GM18519 (cell line): ENCODE results near the gene GFER.

Experiments
- ATAC-seq: cut with Tn5 transposase; IDR thresholded peaks from one replicate; pipeline ENCODE4 v1.9.1; 2021; ENCODE audit warnings: mild to moderate bottlenecking, moderate library complexity; ENCODE audit not compliant: unreplicated experiment, low FRiP score

Gene GFER

DNA sequence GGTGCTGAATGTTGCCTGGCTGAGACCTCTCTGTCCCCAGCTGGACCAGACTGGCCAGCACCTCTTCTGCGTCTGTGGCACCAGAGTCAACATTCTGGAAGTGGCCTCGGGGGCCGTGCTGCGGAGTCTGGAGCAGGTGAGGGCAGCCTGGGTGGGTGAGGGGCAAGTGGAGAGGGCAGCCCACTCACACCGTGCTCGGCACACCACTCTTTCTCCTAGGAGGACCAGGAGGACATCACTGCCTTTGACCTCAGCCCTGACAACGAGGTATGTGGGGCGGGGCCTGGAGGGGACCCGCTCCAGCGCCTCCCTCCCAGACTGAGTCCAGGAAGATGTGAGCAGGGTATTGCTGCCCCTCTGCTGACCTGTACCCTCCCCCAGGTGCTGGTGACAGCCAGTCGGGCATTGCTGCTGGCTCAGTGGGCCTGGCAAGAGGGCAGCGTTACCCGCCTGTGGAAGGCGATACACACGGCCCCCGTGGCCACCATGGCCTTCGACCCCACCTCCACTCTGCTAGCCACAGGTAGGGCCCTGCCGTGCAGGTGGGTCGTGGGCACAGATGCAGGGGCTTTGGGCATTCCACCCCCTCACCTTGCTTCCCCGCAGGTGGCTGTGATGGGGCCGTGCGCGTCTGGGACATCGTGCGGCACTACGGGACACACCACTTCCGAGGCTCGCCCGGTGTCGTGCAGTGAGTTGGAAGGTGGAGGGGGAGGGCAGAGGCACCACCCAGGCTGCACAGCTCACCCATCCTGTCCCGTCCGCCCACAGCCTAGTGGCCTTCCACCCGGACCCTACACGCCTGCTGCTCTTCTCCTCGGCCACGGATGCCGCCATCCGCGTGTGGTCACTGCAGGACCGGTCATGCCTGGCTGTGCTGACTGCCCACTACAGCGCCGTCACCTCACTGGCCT lies 9.6 kb upstream of the GFER start:
- ATAC-seq = no peak

GRCh38 chr16:1975432-1976215 lies 8.4 kb upstream of the GFER start:
- no peak for ATAC-seq

GRCh38 chr16:1976216-1976520 lies 7.8 kb upstream of the GFER start:
- no peak for ATAC-seq

GRCh38 chr16:1976951-1977874 lies 6.8 kb upstream of the GFER start:
- ATAC-seq = no peak

- no peak for ATAC-seq
Observed at GRCh38 chr16:1977875-1978268, 6.1 kb upstream of the GFER start.

DNA sequence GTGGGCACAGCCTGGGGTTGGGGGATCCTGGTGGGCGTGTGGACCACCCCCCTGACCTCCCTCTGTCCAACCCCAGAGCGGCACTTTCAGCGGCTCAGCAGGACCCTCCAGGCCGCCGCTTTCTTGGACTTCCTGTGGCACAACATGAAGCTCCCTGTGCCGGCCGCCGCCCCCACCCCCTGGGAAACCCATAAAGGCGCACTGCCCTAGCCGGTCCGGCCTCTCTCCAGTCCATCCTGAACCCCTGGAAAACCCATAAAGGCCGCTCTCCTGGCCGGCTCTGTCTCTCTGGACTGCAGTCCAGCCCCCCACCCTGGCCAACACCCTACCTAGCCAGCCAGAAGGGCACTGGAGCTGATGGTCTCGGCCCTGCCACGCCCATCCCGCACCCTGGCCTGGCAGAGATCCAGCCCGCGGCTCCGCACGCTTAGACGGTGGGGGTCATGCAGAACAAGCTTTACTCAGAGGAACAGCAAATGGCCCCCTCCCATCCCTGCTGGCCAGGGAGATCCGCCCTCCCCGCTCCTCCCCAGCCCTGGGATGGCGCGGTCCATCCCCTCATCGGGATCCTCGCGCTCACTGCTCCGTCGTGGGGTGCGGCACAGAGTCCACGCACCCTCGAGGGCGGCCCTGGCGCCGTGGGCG lies 5.4 kb upstream of the GFER start:
- no peak for ATAC-seq

DNA sequence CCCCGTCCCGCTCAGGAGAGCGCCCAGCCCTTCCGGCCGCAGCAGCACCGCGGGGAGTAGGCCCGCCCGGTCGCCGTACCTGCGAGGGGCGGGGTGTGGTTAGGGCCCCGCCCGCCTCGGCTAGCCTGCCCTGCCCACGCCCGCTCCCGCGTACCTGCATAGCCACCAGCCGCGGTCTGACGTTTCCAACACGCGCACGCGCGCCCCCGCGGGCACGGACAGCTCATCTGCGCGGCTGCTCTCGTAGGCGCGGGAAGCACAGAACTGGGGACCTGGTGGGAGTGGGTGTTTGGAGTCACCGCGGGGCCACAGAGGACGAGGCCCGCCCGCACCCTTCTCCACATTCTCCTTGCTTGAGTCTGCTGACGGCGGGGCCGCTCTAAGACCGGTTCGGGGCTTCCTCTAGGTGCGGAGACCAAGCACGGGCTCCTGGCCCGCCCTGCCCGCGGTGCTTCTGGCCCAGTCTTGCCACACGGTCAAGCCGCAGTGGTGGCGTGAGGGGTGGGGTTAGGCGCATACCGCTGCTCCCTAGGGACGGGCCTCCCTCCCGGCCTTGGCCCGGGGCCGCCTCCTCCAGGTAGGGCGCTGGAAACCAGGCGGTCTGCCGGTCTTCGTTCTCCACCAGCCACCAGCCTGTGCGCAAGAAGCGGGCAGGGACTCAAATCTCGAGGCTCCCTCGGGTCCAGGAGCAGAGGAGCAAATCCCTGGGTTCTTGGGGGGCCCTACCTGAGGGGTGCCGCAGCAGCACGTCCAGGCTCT lies 4.5 kb upstream of the GFER start:
- no peak for ATAC-seq

GRCh38 chr16:1980030-1980769 lies 3.8 kb upstream of the GFER start:
- no peak for ATAC-seq

DNA sequence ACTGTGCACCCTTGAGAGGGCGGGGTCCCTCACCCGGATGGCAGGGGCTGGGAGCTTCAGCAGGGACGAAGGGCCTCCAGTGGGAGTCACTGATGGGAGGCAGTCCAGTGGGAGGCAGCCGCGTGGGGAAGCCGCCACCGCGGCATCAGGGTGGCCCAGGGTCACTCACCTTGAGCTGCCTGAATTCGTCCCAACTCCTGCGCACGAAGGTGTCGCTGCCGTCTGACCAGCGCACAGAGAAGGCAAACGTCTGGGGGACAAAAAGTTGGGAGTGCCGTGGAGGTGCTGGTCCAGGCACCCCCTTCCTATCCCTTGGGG lies 3.3 kb upstream of the GFER start:
- no peak for ATAC-seq

GRCh38 chr16:1981398-1981836 lies 2.6 kb upstream of the GFER start, which contains the start of gene NOXO1:
NOXO1 (minus strand) TSS chr16:1981469; CDS start chr16:1981179, 290 bp downstream.
- ATAC-seq = no peak

DNA sequence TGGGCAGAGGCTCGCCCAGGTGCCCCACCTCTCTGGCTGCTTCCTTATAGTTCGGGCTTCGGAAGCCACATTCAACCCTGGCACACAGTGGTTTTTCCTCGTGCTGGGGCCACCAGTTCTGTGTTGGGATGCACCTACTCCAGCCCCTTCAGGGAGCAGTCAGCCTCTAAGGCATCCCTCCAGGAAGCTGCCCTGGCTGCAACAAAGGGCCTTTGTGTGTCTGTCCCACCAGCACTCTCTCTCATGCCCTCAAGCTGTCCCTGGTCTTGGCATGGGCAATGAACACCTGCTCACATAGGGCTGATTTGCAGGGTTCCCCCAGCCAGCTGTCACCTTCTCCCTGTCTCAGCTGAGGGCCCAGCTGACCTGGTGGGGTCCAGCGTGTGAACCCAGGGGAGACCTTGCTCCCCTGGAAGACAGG lies 2.0 kb upstream of the GFER start:
- ATAC-seq = no peak

DNA sequence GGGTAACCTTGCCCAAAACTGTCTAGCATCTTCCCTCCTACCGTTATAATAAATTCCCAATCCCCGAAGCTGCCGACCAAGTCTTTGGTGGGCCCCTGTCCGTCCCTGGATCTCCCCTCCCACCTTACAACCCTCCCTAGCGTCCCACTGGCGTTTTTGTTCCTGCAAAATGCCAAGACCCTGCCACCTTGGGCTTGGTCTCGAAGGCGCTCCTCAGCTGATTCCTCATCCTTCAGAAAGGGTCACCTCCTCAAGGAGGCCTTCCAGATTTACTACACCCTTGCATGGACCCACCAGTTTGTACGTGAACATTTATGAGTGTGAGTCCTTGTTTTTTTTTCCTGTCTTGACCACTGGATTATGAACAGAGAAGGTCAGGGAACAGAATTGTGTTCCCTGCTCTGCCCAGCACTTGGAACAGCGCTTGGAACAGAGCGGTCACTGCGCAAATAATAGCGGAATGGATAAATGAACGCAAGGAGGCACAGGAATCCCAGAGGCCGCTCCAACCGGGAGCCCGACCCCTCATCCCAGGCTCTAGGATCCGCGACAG lies 926 bp upstream of the GFER start:
- no peak for ATAC-seq

GRCh38 chr16:1984347-1985225 lies 593 bp downstream of the GFER start:
- no peak for ATAC-seq

GRCh38 chr16:1985466-1986150 lies 1.6 kb downstream of the GFER start:
- no peak for ATAC-seq

GRCh38 chr16:1987198-1987597 lies 3.2 kb downstream of the GFER start:
- ATAC-seq = no peak

DNA sequence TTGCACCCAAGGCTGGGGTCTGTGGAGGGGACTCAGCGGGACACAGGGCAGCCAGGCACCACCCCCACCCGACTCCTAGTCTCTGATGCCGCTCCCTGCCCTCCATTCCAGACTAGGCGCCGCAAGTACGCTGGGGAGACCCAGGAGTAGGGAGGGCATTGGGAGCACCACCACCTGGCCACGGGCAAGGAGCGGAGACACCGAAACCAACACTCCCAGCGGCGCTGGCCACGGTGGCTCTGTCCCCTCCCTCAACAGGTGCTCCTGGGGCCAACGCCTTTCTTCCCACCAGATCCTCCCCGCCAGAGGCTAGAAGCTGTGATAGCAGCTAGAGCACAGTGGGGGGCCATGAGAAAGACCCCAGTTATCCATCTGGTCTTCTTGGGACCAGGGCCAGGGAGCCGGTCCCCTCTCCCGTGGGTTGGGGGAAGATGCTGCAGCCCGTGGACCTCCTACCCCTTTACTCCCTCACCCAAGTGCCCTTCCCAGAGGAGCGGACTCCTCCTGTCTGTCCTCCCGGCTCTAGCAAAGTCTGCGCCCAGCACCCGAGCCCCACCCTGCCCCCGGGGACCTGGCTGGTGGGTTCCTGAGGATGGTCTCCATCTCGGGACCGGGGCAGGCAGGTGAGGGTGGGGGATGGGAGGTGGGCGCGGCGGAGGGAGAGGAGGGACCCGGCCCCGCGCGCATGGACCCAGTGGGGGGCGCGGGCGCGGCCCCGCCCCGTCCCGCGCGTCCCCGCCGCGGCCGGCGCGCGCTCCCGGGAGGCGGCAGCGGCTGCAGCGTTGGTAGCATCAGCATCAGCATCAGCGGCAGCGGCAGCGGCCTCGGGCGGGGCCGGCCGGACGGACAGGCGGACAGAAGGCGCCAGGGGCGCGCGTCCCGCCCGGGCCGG lies 5.5 kb downstream of the GFER start, which contains the start of gene SYNGR3:
Gene SYNGR3 (plus strand): TSS at position 762 of the 892 bp plus-strand sequence. CDS start 133 bp downstream, outside the sequence.
- no peak for ATAC-seq
